Measurements from ENCODE around the gene CAVIN2.

DNA sequence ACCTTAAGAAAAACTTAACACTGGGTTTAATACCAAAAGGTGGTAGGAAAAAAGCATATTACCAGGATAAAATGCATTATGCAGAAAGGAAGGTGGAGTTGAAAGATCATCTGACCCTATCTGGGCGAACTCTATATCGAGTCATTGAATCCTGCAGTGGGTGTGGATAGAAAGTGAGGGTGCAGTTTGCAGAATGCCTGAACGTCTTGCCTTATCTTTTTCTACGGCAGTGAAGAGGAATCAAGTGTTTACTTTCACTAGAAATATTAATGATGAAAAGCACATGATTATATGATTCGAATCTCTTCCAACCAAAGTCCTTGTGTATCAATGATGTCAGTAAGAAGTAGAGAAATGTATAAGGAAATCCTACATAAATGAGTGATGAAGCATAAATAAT is 4.3 kb upstream of the CAVIN2 start:
- TF ChIP-seq, protein P1, sequence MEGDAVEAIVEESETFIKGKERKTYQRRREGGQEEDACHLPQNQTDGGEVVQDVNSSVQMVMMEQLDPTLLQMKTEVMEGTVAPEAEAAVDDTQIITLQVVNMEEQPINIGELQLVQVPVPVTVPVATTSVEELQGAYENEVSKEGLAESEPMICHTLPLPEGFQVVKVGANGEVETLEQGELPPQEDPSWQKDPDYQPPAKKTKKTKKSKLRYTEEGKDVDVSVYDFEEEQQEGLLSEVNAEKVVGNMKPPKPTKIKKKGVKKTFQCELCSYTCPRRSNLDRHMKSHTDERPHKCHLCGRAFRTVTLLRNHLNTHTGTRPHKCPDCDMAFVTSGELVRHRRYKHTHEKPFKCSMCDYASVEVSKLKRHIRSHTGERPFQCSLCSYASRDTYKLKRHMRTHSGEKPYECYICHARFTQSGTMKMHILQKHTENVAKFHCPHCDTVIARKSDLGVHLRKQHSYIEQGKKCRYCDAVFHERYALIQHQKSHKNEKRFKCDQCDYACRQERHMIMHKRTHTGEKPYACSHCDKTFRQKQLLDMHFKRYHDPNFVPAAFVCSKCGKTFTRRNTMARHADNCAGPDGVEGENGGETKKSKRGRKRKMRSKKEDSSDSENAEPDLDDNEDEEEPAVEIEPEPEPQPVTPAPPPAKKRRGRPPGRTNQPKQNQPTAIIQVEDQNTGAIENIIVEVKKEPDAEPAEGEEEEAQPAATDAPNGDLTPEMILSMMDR (IDR thresholded peaks at IDR 0.05), result no peak
- TF ChIP-seq POLR2AphosphoS5 (IDR thresholded peaks at IDR 0.05), result no peak
- no peak for TF ChIP-seq POLR2A (IDR thresholded peaks at IDR 0.05)
